ENCODE measurements around the gene CAMK2A. TPM values are rescaled to one million over a fixed set of nuclear protein-coding genes. Genes with fewer than 3 reads are reported as not detected.

Gene CAMK2A
- total and polyA plus RNA-seq, 4 donors = under 0.01 TPM; not detected in 3

GRCh38 chr5:150317048-150318003 lies 27.8 kb upstream of the CAMK2A start (continued):
- TF ChIP-seq TAF1 (conservative IDR thresholded peaks at IDR 0.05) (no peak), SP1 (IDR thresholded peaks at IDR 0.05) (no peak), RAD21 (IDR thresholded peaks at IDR 0.05) (no peak), REST (IDR thresholded peaks at IDR 0.05) (no peak), FOXA2 (IDR thresholded peaks at IDR 0.05) (no peak), JUND (IDR thresholded peaks at IDR 0.05) (no peak)

DNA sequence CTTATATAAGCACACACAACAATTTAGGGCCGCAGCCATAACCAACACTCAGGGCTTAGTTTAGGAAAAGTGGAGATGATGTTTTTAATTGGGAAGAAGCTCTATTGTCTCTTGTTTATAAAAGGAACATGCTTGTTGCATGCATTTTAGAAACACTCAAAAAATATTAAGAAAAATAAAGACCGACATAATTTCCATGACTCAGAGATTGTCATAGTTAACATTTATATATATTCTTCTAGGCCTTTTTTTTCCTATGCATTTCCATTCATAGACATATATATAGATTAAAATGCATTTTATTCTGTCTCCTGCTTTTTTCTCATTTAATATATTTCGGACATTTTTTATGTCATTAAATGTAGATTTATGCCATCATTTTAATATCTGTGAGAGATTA lies 26.7 kb upstream of the CAMK2A start:
- 95% methylated on average over 3 of the region's 3 CpGs for WGBS
- H3K9ac ChIP-seq (ENCODE audit: low read depth in 1 of 2, low read length in 2 of 2) = no peak overlapping the region
- no peaks in the 10 kb centered on the region for H3K27me3 ChIP-seq (ENCODE audit: control insufficient read depth in 4 of 4, insufficient read depth in 4 of 4, low read length in 3 of 4)

More for the DNA sequence above, 26.7 kb upstream of the CAMK2A start:
- TF ChIP-seq CTCF (IDR thresholded peaks at IDR 0.05; ENCODE audit: low read depth, low read length, missing input control) (no peak), JUND (IDR thresholded peaks at IDR 0.05) (no peak), MAX (IDR thresholded peaks at IDR 0.05) (no peak), FOXA2 (IDR thresholded peaks at IDR 0.05) (no peak), SP1 (IDR thresholded peaks at IDR 0.05) (no peak), GABPA (IDR thresholded peaks at IDR 0.05 in 1 of 2, conservative IDR thresholded peaks at IDR 0.05 in 1 of 2) (no peak), TAF1 (conservative IDR thresholded peaks at IDR 0.05) (no peak), HNF4G (IDR thresholded peaks at IDR 0.05) (no peak), FOXA1 (IDR thresholded peaks at IDR 0.05) (no peak), NR2F2 (IDR thresholded peaks at IDR 0.05) (no peak), ZBTB33 (IDR thresholded peaks at IDR 0.05) (no peak)
- TF ChIP-seq, protein P1, sequence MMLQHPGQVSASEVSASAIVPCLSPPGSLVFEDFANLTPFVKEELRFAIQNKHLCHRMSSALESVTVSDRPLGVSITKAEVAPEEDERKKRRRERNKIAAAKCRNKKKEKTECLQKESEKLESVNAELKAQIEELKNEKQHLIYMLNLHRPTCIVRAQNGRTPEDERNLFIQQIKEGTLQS (IDR thresholded peaks at IDR 0.05) = no peak
- no peaks in the 10 kb centered on the region for H3K9me3 ChIP-seq (ENCODE audit: control insufficient read depth in 4 of 4, low read length in 3 of 4)
- no peaks in the 10 kb centered on the region for H3K4me1 ChIP-seq (ENCODE audit: control insufficient read depth in 4 of 4, insufficient read depth in 4 of 4, low read length in 3 of 4)
- no peak for DNase-seq (ENCODE audit: low spot score)
- no peak overlapping the region for H3K27ac ChIP-seq (ENCODE audit: low read depth in 1 of 2, low read length in 2 of 2)
- H3K4me3 ChIP-seq (ENCODE audit: low read depth in 1 of 3, low read length in 3 of 3) = no peak overlapping the region
- no peaks in the 10 kb centered on the region for H3K36me3 ChIP-seq (ENCODE audit: control insufficient read depth in 4 of 4, insufficient read depth in 3 of 4, low read depth in 1 of 4, low read length in 3 of 4)
